DMS153 treated with DMSO at 0.1 percent for 48 hours (cell line): ENCODE data around the gene MIP.
"Not testable (repeated sequence)": the region's sequence is repeated elsewhere in the genome, so short reads cannot be mapped to it uniquely, and the experiment has no call there.

Source experiments
- DNase-seq: peaks from one replicate; lab custom pipeline; 2025; ENCODE audit not compliant: unreplicated experiment; lab: John Stamatoyannopoulos, UW

The MIP gene

DNA sequence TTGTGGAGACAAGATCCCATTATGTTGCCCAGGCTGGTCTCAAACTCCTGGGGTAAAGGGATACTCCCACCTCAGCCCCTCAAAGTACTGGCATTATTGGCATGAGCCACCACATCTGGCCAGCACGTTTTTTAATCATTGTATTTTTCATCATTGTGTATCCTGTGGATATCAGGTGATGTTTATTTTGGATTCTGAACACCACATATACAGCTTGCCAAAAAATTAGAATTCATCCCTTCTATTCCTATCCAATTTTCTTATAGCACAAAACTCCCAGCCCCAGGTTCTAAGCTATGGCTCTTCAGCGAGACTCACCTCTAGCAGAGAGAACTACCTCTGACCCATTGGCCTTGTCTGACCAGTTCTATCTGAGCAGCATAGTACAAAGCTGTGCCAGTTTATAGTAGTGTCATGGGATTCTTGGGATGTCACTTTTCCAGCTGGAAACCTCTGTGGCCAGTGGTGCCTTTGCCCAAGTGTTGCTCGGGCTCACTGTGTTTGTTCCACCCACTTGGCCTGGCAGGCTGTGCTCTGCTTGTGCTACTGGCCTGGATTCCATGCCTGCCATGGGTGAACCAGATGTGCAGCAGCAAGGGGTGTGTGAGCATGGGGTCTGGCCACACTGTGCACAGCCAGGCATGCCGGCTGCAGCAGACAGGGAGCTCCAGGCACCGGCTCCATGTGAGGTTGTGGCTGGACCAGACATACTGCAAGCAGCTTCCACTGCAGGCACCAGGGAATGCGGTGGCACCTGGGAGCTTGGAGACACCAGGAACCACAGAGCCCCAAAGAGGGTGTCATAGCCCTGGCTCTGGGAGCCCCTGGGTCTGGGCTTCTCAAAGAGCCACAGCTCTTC lies 42.4 kb downstream of the MIP start:
- DNase-seq: no peak

DNA sequence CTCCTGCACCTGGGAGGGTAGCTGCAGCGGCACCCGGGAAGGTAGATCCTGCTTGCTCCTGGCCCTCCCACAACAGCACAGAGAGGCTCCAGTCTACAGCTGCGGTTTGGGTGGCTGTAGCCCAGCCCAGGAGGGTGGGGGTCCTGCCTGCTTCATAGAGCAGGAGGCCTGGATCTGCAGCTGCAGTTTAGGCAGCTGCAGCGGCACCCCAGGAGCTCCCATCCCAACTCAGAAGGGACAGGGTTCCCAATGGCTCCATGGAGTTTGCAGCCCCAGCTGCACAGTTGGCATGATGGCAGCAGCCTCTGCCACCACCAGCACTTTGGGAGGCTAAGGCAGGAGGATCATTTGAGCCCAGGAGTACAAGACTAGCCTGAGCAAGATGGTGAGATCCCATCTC lies 43.7 kb downstream of the MIP start:
- DNase-seq: no peak

- no peak for DNase-seq
These were observed 45.5 kb downstream of the MIP start for GRCh38 chr12:56408799-56409417.

DNA sequence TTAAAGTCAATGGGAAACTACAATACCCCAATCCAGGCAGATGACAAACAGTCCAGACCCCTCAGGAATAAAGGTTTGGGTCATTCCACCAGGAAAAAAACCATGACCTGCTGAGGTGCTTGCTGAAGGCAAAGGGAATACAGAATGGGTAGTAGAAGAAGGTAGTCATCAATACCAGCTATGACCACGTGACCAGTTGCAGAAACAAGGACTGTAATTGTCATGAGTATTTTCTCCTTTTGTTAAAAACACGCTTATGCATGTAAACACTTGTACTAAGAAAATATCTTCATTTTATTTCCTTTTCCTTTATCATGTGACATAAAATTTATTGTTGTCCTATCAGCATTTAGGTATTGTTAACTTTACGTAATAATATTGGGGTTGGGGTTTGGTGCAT lies 50.2 kb downstream of the MIP start:
- not testable (repeated sequence) for DNase-seq

- DNase-seq: not testable (repeated sequence)
These were observed 52.8 kb downstream of the MIP start for GRCh38 chr12:56401612-56402011.

GRCh38 chr12:56401125-56401524 lies 53.3 kb downstream of the MIP start:
- not testable (repeated sequence) for DNase-seq
